Measurements from ENCODE around the gene MGRN1. TPM values are rescaled to one million over a fixed set of nuclear protein-coding genes. Genes with fewer than 3 reads are reported as not detected.

MGRN1 gene
- total RNA-seq, 4 donors from 2014 or later, result 40.3 to 75.6 (median 48.5) TPM

DNA sequence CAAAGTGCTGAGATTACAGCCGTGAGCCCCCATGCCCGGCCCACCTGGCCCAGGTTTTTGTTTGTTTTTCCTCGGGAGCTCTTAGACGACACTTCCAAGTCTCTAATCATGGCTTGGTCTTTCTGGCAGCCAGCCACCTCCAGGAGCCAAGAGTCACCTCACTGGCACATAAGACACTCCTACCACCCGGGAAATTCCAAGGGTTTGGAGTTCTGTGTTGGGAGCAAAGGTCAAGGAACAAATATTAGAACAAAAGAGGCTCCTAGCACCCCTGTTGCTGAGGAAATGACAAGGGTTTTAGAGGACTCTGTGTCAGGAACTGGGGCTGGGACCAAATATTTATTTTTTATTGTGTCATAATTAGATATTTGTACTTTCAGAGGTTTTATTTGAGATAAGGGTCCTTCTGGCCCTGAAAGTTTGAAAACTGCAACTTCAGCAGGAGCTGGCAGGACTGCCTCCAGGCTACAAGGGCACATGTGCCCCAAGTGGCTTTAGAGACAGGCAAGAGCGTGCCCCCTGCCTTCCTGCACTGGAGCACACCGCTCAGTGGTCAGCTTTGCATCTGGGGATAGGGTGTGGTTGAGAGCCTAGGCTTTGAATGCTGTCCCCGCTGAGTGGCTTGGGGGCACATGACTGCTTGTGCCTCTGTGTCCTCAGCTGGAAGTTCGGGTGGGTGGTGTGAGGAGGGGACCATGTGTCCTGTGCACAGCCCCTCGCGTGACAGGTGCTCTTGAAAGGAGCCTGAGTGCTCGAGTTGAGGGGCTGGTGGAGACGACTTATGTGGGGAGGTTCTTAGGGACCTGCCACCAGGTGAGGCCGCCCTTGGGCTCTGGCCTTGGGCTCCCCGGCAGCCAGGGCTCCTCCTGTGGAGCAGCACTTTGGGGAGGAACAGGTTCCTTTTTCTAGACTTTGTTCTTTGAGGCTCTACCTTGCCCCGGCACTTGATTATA is 29.7 kb downstream of the MGRN1 start:
- WGBS, result 82% methylated on average over 12 of the region's 16 CpGs
- intact Hi-C loops (cut with DNase I), result no loop called here

DNA sequence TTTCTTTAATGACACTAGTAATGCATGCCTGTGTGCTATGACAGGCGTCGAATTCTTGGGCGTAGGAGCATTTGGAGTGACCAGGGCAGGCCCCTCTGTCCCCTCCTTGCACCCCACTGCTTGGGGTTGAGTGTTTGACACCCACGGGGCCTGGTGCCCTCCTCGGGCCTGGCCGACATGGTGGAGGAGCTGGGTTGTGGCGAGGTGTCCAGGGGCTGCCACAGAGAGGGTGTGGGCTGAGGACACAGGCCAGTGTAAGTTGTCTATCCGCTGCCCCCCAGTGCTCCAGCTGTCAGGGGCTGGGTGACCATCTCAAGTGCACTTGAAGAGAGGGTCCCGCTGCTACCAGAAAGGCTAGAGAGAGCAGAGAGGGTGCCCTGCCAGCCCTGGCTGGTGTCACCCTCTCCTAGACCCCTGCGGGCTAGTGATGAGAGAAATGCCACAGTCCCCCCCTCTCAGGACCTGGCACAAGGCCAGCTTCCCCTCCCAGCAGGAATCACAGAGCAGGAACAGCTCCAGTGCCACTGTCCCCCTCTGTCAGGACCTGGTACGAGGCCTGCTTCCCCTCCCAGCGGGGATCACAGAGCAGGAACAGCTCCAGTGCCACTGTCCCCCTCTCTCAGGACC is 30.5 kb downstream of the MGRN1 start:
- peaks cover 35 to 98% (median 90%) of the 10 kb centered on the region in 4 donors for H3K36me3 ChIP-seq
- no peaks in the 10 kb centered on the region for H3K9me3 ChIP-seq
- TF ChIP-seq EP300 (IDR thresholded peaks at IDR 0.05) (no peak), POLR2A (IDR thresholded peaks at IDR 0.05; ENCODE audit: low read depth) (no peak), POLR2AphosphoS5 (IDR thresholded peaks at IDR 0.05) (no peak)
- TF ChIP-seq, protein P1, sequence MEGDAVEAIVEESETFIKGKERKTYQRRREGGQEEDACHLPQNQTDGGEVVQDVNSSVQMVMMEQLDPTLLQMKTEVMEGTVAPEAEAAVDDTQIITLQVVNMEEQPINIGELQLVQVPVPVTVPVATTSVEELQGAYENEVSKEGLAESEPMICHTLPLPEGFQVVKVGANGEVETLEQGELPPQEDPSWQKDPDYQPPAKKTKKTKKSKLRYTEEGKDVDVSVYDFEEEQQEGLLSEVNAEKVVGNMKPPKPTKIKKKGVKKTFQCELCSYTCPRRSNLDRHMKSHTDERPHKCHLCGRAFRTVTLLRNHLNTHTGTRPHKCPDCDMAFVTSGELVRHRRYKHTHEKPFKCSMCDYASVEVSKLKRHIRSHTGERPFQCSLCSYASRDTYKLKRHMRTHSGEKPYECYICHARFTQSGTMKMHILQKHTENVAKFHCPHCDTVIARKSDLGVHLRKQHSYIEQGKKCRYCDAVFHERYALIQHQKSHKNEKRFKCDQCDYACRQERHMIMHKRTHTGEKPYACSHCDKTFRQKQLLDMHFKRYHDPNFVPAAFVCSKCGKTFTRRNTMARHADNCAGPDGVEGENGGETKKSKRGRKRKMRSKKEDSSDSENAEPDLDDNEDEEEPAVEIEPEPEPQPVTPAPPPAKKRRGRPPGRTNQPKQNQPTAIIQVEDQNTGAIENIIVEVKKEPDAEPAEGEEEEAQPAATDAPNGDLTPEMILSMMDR (IDR thresholded peaks at IDR 0.05), result no peak
- no peaks in the 10 kb centered on the region for H3K27me3 ChIP-seq
- peaks cover 2 to 16% (median 7%) of the 10 kb centered on the region in 4 donors for H3K4me1 ChIP-seq
- H3K27ac ChIP-seq (replicated peaks in 1 of 4), result no peak overlapping the region
- intact Hi-C loops (cut with DNase I), result no loop called here
- DNase-seq (ENCODE audit: extremely low spot score), result no peak
- no peak overlapping the region for H3K4me3 ChIP-seq
- WGBS, result 92% methylated on average over 7 of the region's 12 CpGs

More for the DNA sequence above, 29.7 kb downstream of the MGRN1 start:
- Histone ChIP-seq H3K4me3 (no peak overlapping the region), H3K36me3 (peaks cover 35 to 93% (median 89%) of the 10 kb centered on the region in 4 donors), H3K27me3 (no peaks in the 10 kb centered on the region), H3K9me3 (no peaks in the 10 kb centered on the region), H3K27ac (replicated peaks in 1 of 4) (no peak overlapping the region), H3K4me1 (peaks cover 0 to 9% (median under 1%) of the 10 kb centered on the region in 4 donors)
- no peak for DNase-seq (ENCODE audit: extremely low spot score)
- TF ChIP-seq EP300 (IDR thresholded peaks at IDR 0.05) (no peak), POLR2AphosphoS5 (IDR thresholded peaks at IDR 0.05) (no peak), POLR2A (IDR thresholded peaks at IDR 0.05; ENCODE audit: low read depth) (no peak)
- TF ChIP-seq, protein P1 (IDR thresholded peaks at IDR 0.05), result no peak

DNA sequence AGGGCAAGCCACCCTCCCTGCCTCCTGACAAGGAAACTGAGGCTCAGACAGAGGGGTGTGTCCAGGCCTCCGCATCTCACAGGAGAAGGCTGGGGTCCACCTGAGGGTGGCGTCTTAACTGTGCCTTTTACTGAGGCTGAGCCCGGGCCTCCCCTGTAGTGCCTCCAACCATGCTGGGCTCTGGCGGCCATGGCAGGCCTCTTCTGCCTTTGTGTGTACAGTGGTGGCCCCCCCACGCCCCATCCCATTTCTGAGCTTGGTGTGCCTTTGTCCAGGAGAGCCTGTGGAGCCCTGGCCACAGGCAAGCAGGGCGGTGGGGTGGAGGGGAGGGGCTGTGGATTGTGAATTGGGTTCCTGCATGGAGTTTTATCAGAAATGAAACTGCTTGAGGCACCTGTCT is 31.2 kb downstream of the MGRN1 start:
- TF ChIP-seq EP300 (IDR thresholded peaks at IDR 0.05) (no peak), POLR2AphosphoS5 (IDR thresholded peaks at IDR 0.05) (no peak), POLR2A (IDR thresholded peaks at IDR 0.05; ENCODE audit: low read depth) (no peak)
- TF ChIP-seq, protein P1 (IDR thresholded peaks at IDR 0.05), result no peak
- 100% methylated on average over 3 of the region's 6 CpGs for WGBS
- Histone ChIP-seq H3K27me3 (no peaks in the 10 kb centered on the region), H3K27ac (replicated peaks in 1 of 4) (no peak overlapping the region), H3K36me3 (peaks cover 35 to 100% (median 89%) of the 10 kb centered on the region in 4 donors), H3K4me1 (peaks cover 7 to 18% (median 14%) of the 10 kb centered on the region in 4 donors), H3K9me3 (no peaks in the 10 kb centered on the region), H3K4me3 (no peak overlapping the region)
- intact Hi-C loops (cut with DNase I), result no loop called here
- DNase-seq (ENCODE audit: extremely low spot score), result no peak

DNA sequence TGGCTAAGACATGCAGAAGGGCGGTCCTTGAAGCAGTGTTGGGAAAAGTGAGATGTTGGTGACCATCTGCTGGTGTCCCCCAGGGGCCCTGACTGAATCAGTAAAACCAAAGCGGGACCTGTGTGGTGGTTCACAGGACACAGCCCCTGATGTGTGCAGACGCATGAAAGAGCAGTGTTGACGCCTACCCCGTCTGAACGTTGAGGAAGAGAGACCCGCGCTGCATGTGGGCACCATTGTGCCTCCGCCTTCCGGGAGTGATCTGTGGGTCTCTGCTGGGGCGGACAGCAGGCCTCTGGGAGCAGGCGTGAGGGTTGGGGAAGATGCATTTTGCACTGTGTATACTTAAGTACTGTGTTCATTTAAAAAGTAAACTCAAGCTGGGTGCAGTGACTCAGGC is 31.6 kb downstream of the MGRN1 start:
- Histone ChIP-seq H3K36me3 (peaks cover 33 to 95% (median 85%) of the 10 kb centered on the region in 4 donors), H3K4me1 (peaks cover 7 to 21% (median 16%) of the 10 kb centered on the region in 4 donors), H3K4me3 (no peak overlapping the region), H3K27me3 (no peaks in the 10 kb centered on the region), H3K27ac (replicated peaks in 1 of 4) (no peak overlapping the region), H3K9me3 (no peaks in the 10 kb centered on the region)
- no peak for DNase-seq (ENCODE audit: extremely low spot score)
- intact Hi-C loops (cut with DNase I), result no loop called here
- no peak for TF ChIP-seq EP300 (IDR thresholded peaks at IDR 0.05)
- 92% methylated on average over 12 of the region's 12 CpGs for WGBS

All from esophagus muscularis mucosa (tissue), 4 donors.